Gastroesophageal sphincter (tissue), 4 donors: ENCODE measurements around the gene AGBL1. TPM values are rescaled to one million over a fixed set of nuclear protein-coding genes. Genes with fewer than 3 reads are reported as not detected.

Experiments used
- ATAC-seq: fragments of 150-250 bp; one replicate; pipeline ENCODE4 v1.9.1; 2016; ENCODE audit warnings: mild to moderate bottlenecking, moderate library complexity
- H3K27ac ChIP-seq, 4 donors: fragments of 200-600 bp; sonication (generic) in 3 of 4; 1 replicate in 3 of 4; 2 replicates in 1 of 4; pipeline ENCODE4 v1.5.1; 2016 to 2019
- H3K27me3 ChIP-seq: fragments of 200-600 bp; sonication (generic); one replicate; pipeline ENCODE4 v1.5.1; 2019
- H3K36me3 ChIP-seq, 2 donors: fragments of 200-600 bp; sonication (generic); one replicate each; pipeline ENCODE4 v1.5.1; 2019; ENCODE audit warnings: control low read depth in 1 of 2
- H3K4me1 ChIP-seq, 3 donors: fragments of 200-600 bp; sonication (generic); 1 replicate in 2 of 3; 2 replicates in 1 of 3; pipeline ENCODE4 v1.5.1; 2016 to 2019; ENCODE audit warnings: control low read depth in 2 of 3
- H3K4me3 ChIP-seq, 2 donors: fragments of 200-600 bp; sonication (generic); one replicate each; pipeline ENCODE4 v1.5.1; 2019; ENCODE audit warnings: mild to moderate bottlenecking in 1 of 2, moderate library complexity in 1 of 2
- H3K9me3 ChIP-seq, 3 donors: fragments of 200-600 bp; sonication (generic); one replicate each; pipeline ENCODE4 v1.5.1; 2017 to 2019; ENCODE audit warnings: control low read depth in 2 of 3
- EP300 ChIP-seq: sonication (generic); formaldehyde crosslinking; IDR thresholded peaks from one replicate; pipeline ENCODE4 v1.6.1; 2017; ENCODE audit warnings: antibody characterized with exemption, mild to moderate bottlenecking
- POLR2A ChIP-seq, 2 donors: fragments of 450-650 bp; IDR thresholded peaks; one replicate each; pipeline ENCODE4 v1.6.1; 2017; ENCODE audit warnings: antibody characterized with exemption in 2 of 2, mild to moderate bottlenecking in 2 of 2, moderate library complexity in 1 of 2
- POLR2AphosphoS5 ChIP-seq: sonication (generic); formaldehyde crosslinking; IDR thresholded peaks from one replicate; pipeline ENCODE4 v1.6.1; 2017; ENCODE audit warnings: antibody characterized with exemption
- WGBS, 2 donors: methylation state at CpG; one replicate each; pipeline ENCODE4 v1.1.5; 2018; ENCODE audit warnings: low coverage in 1 of 2; 5-methylcytosine and 5-hydroxymethylcytosine counted together
- total RNA-seq, 4 donors: library from RNA; depleted of rRNA; stranded (reverse); fragments of >200 nt; gene quantifications; one replicate each; pipeline ENCODE4 v1.1.0, GENCODE V29; 2016
- TF ChIP-seq, protein P1 (sequence below), 4 experiments: fragments of 200-600 bp in 2 of 4; fragments of 450-650 bp in 2 of 4; sonication (generic) in 1 of 4; IDR thresholded peaks; one replicate each; pipeline ENCODE4 v1.5.1; 2017 to 2019; ENCODE audit warnings: antibody characterized with exemption in 4 of 4, mild to moderate bottlenecking in 2 of 4, moderate library complexity in 2 of 4

AGBL1 gene
- total RNA-seq, 4 donors from 2014 or later: 0.12 to 0.13 TPM; not detected in 2

DNA sequence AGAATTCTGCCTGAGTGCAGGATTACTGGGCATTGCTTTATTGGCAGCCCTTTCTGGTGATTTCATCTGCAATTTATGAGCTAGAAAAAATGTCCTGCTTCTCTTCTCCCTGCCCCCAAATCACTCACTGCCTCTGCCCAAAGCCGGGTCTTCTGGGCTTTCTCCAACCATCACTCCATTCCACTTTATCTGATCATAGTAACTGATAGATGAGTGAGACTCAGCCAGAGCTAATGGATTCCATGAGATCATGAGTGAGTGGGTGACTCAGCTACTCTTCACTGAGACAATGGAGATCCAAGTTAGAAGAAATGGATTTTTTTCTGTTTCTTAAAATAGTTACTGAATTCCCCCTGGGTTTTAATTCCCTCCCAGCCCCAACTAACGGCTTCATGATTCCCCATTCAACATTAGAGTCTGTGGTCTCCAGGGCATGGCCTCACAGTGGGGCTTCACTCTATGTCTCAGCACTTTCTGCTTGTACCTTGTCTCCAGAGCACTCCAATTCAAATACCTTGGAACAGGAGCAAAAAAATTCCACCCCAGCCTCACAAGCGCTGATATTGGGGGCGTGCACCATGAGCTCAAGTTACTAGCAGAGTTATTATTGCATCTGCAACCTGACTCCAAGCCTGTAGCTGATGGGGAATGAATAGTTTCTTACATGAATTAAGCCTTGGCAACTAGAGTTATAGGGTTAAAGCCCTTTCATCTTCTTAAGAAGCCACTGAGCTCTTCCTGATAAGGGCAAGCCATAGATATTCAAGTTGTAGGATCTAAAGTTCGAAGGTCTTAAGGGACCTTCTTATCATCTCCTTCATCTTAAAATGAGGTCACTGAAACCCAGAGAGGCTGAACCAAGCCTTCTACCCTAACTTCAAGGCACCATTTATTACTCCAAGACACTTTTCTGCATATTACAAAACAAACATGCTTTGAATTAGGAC lies 85.9 kb downstream of the AGBL1 start:
- Histone ChIP-seq H3K9me3 (no peaks in the 10 kb centered on the region), H3K36me3 (no peaks in the 10 kb centered on the region), H3K4me1 (peaks cover 0 to 22% (median 5%) of the 10 kb centered on the region in 3 donors), H3K4me3 (no peak overlapping the region), H3K27ac (peak overlapping the region in 3 of 4 donors; percentile 2 to 59 (median 57)), H3K27me3 (no peaks in the 10 kb centered on the region)
- WGBS, 2 donors: 41 to 67% methylated on average over 2 to 5 of the region's 5 CpGs
- ATAC-seq: no peak
- TF ChIP-seq EP300 (no peak), POLR2A (IDR thresholded peaks at IDR 0.05) (no peak), POLR2AphosphoS5 (no peak)
- TF ChIP-seq, protein P1, sequence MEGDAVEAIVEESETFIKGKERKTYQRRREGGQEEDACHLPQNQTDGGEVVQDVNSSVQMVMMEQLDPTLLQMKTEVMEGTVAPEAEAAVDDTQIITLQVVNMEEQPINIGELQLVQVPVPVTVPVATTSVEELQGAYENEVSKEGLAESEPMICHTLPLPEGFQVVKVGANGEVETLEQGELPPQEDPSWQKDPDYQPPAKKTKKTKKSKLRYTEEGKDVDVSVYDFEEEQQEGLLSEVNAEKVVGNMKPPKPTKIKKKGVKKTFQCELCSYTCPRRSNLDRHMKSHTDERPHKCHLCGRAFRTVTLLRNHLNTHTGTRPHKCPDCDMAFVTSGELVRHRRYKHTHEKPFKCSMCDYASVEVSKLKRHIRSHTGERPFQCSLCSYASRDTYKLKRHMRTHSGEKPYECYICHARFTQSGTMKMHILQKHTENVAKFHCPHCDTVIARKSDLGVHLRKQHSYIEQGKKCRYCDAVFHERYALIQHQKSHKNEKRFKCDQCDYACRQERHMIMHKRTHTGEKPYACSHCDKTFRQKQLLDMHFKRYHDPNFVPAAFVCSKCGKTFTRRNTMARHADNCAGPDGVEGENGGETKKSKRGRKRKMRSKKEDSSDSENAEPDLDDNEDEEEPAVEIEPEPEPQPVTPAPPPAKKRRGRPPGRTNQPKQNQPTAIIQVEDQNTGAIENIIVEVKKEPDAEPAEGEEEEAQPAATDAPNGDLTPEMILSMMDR (IDR thresholded peaks at IDR 0.05): no peak

DNA sequence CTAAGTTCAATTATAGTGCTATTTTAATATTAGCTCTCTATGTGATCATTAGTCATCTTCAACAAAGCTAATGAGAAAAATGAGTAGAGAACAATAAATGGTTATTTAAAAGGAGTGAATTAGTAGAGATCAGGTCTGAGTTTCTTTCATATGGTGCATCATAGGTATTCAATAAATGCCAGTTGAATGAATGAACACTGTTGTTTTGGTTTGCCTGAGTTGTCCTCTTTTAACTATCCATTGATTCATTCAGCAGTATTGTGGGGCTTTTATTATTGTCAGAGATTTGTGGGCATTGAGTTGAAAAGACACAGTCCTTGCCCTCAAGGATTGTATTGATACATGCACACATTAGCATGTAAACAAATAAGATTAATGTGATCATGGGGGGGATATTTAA lies 88.2 kb downstream of the AGBL1 start:
- no peak for ATAC-seq
- H3K4me1 ChIP-seq: peaks cover 0 to 22% (median 5%) of the 10 kb centered on the region in 3 donors
- no peak for TF ChIP-seq POLR2A (IDR thresholded peaks at IDR 0.05)
- no peak for TF ChIP-seq POLR2AphosphoS5
- TF ChIP-seq, protein P1 (IDR thresholded peaks at IDR 0.05): no peak
- no peak for TF ChIP-seq EP300
- H3K27ac ChIP-seq: no peak overlapping the region
- no peak overlapping the region for H3K4me3 ChIP-seq
- no peaks in the 10 kb centered on the region for H3K36me3 ChIP-seq
- no peaks in the 10 kb centered on the region for H3K27me3 ChIP-seq
- no peaks in the 10 kb centered on the region for H3K9me3 ChIP-seq

DNA sequence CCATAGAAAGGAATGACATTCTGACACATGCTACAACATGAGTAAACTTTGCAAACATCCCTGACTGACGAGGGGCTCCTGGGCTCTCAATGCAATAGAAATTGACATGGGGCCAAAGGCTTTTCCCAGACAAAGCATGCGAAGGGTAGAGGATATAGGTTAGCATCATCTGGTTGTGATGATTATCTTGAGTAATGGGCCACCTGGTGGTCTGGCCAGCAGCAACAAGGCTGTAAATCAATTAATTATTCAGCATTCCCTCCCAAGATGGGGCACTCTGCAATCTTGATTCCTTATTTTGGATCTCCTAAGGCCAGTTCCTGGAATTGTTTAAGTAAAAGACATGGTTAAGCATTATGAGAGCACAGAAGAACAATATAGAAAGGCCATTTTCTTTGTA lies 99.2 kb downstream of the AGBL1 start:
- no peak overlapping the region for H3K27ac ChIP-seq
- H3K4me1 ChIP-seq: no peaks in the 10 kb centered on the region
- TF ChIP-seq, protein P1 (IDR thresholded peaks at IDR 0.05): no peak
- TF ChIP-seq EP300 (no peak), POLR2AphosphoS5 (no peak)
- no peak for ATAC-seq
- H3K36me3 ChIP-seq: no peaks in the 10 kb centered on the region
- WGBS, 2 donors: 43 to 44% methylated on average over 2 of the region's 2 CpGs
- H3K9me3 ChIP-seq: no peaks in the 10 kb centered on the region
- no peak overlapping the region for H3K4me3 ChIP-seq
- H3K27me3 ChIP-seq: no peaks in the 10 kb centered on the region

DNA sequence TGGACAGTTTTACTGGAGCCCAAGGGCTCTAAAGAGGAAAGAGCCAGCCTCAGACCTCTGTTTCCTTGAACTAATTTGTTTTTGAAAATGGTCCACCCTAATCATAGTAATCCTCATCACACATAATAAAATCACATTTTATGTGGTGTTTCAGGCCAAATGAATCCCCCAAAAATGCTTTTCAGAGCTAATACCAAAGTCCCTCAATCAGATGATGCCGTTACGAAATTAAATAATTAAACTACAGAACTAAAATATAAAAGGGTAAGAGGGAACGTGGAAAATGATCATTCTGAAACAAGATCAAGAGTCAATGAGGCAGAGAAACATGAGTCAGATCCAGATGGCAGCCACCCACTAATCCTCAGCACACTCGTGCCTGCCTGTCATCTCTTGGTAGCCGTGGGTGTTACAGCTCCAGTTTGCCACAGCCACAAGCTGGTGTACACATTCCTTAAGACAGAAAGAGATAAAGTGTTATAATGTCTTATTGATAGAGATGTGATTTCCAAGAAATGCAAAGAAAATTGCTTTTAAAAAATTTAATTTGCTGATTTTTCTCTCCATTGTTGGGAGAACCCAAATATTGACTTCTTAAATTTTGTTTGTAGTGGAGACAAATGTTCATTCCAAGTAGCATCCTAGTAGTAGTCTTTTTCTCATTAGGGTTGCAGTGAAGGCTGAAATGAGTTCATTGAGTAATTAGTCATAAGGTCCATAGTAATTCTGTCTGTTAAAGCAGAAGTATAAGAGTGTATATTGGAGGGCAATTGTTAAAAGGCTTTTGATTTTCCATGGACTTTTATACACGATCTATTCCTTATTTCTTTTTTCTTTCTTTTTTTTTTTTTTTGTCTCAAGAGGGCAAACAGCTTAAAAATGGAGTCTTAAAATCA lies 104.2 kb downstream of the AGBL1 start:
- TF ChIP-seq POLR2A (IDR thresholded peaks at IDR 0.05): no peak
- TF ChIP-seq EP300: no peak
- TF ChIP-seq, protein P1 (IDR thresholded peaks at IDR 0.05): no peak
- TF ChIP-seq POLR2AphosphoS5: no peak
- 71 to 75% methylated on average over 4 to 6 of the region's 6 CpGs for whole genome bisulfite sequencing, 2 donors
- ATAC-seq: no peak

More for the DNA sequence above, 104.2 kb downstream of the AGBL1 start:
- Histone ChIP-seq H3K36me3 (no peaks in the 10 kb centered on the region), H3K4me1 (no peaks in the 10 kb centered on the region), H3K4me3 (no peak overlapping the region), H3K27ac (no peak overlapping the region), H3K9me3 (no peaks in the 10 kb centered on the region), H3K27me3 (no peaks in the 10 kb centered on the region)
